Fibroblast of villous mesenchyme (primary cell): ENCODE results near the gene YBEY. TPM values are rescaled to one million over a fixed set of nuclear protein-coding genes. Genes with fewer than 3 reads are reported as not detected.

Source experiments
- DNase-seq: peaks from one replicate; pipeline ENCODE4 v3.0.0-alpha.2; 2010; ENCODE audit warnings: low read depth
- H3K4me3 ChIP-seq: 2 replicates; pipeline ENCODE4 v1.5.1; 2011; ENCODE audit warnings: low read depth, mild to moderate bottlenecking, low read length
- CTCF ChIP-seq: IDR thresholded peaks from 2 replicates; pipeline ENCODE4 v1.5.1; 2012; ENCODE audit warnings: low read depth, mild to moderate bottlenecking, low read length; ENCODE audit not compliant: insufficient read depth
- total RNA-seq: library from RNA; depleted of rRNA; stranded (reverse); fragments of >200 nt; gene quantifications from 2 replicates; pipeline ENCODE4 v1.2.3, GENCODE V29; 2012

The YBEY gene
- total RNA-seq, 1 donor, result 10.4 TPM

DNA sequence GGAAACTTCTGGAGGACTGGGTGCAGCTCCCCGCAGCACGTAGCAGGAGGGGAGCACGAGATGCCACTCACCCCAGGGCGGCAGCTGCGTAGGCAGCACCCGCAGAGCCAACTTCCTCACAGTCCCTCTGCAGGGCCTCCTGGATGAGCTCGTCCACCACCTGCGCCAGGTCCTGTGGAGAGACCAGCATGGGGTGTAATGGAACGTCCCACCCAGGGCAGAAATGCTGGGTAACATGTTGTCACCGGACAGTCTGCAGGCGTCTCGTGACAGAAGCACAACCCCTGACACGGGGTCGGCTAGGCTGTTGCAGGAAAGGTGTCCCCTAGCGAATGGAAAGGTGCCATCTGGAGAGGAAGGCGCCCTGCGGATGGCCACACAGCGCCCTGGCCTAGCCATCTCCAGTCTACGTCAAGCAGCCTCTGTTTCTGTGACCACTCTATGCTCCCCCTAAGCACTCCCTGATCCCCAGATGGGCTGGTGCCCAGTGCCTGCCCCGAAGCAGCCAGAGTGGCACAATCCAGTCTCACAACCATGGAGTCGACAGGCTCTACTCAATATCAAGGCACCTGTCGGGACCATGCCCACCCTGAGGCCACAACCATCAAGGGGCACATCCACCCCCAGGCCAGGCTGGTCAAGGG, 22.0 kb upstream of the YBEY start:
- no peak overlapping the region for H3K4me3 ChIP-seq
- no peak for TF ChIP-seq CTCF
- no peak for DNase-seq

DNA sequence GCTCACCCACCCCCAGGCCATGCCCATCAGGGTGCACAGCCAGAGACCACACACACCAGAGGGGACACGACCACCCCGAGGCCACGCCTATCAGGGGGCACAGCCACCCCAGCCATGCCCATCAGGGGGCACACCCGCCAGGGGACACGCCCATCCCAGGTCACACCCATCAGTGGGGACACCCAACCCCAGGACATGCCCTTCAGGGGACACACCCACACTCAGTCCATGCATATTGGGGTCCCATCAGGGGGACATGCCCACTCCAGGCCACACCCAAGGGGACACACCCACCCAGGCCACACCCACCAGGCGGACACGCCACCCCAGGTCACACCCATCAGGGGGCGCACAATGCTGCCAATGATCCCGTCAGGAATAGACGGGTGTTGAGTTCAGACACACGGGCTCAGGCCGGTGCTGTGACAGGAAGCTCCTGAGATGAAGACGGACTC, 21.4 kb upstream of the YBEY start:
- no peak for TF ChIP-seq CTCF
- no peak for DNase-seq
- H3K4me3 ChIP-seq, result no peak overlapping the region

- no peak for TF ChIP-seq CTCF
- no peak overlapping the region for H3K4me3 ChIP-seq
- DNase-seq, result no peak
Measured at GRCh38 chr21:46265736-46266525, 20.2 kb upstream of the YBEY start.

GRCh38 chr21:46266946-46267345, 19.2 kb upstream of the YBEY start:
- TF ChIP-seq CTCF, result no peak
- no peak overlapping the region for H3K4me3 ChIP-seq

DNA sequence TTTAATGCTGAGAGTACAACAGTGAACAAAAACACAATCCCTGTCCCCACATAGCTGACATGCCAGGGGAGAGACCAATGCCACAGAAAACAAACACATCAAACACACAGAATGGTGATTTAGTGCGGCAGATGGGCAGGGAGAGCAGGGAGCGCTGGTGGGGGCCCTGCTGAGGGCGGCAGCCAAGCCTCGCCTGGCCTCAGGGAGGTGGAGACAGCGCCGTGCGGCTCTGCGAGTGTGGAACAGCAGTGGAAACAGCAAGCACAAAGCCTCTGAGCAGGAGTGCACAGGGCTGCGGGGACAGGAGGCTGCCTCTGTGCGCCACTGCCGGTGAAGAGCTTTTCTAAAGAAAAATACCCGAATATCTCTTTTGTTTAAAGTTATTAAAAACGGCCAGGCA, 17.8 kb upstream of the YBEY start:
- no peak for TF ChIP-seq CTCF
- H3K4me3 ChIP-seq, result no peak overlapping the region
- no peak for DNase-seq

More at GRCh38 chr21:46266946-46267345, 19.2 kb upstream of the YBEY start:
- no peak for DNase-seq

GRCh38 chr21:46269466-46269865, 16.7 kb upstream of the YBEY start:
- no peak for DNase-seq
- no peak for TF ChIP-seq CTCF
- no peak overlapping the region for H3K4me3 ChIP-seq
